Measurements from ENCODE around the gene GRID2. TPM values are rescaled to one million over a fixed set of nuclear protein-coding genes. Genes with fewer than 3 reads are reported as not detected.
"Not testable (repeated sequence)": the region's sequence is repeated elsewhere in the genome, so short reads cannot be mapped to it uniquely, and the experiment has no call there.

GRID2 gene
- polyA plus RNA-seq, 3 donors from 2014 or later = not detected

DNA sequence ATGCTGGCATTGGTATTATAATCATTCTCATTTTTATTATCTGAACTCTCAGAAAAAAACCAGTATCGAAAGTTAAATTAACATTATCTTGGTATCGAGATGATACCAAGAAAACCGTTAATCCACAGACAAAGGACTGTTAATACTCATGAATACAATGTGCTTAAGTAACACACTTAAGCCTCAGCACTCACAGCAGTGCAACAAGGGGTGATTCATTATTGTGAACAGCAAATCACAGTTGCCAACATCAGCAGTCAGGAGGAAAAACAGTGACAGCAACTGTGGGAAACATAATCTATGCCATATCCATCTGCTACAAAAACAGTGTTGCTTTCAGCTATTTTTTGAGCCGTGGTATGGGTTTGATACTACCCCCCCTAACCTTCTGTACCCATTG, 1313.8 kb downstream of the GRID2 start:
- no peak overlapping the region for H3K4me3 Mint-ChIP-seq
- no peak overlapping the region for H3K27ac Mint-ChIP-seq
- H3K9me3 Mint-ChIP-seq = peaks cover 2 to 38% (median 6%) of the 10 kb centered on the region in 6 donors
- H3K4me1 Mint-ChIP-seq = no peaks in the 10 kb centered on the region
- peaks cover 0 to 3% (median 0%) of the 10 kb centered on the region in 3 donors for H3K36me3 Mint-ChIP-seq
- H3K27me3 Mint-ChIP-seq (ENCODE audit: low read depth in 3 of 3) = peaks cover 0 to 1% (median 0%) of the 10 kb centered on the region in 3 donors
- DNase-seq = no peak

DNA sequence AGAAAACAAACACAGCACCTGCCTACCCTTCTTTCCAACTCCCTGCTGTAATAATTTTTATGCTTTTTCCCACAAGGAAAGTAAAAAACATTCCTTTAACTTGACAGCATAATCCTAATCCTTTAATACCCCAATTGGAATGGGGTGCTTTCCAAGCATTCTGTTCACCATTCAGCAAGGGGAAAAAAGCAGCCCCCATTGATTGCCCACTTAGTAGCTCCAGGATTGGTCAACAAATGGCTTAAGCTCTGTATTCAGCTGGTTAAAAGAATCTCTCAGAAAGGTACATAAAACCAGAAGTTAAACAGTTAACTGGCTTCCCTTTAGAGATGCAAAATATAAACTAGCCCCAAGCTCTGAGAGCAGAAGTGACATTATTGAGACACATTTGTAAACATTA, 1330.0 kb downstream of the GRID2 start:
- no peaks in the 10 kb centered on the region for H3K36me3 Mint-ChIP-seq
- H3K9me3 Mint-ChIP-seq = peaks cover 2 to 24% (median 13%) of the 10 kb centered on the region in 6 donors
- no peak for DNase-seq
- no peak overlapping the region for H3K4me3 Mint-ChIP-seq
- no peak overlapping the region for H3K27ac Mint-ChIP-seq
- peaks cover 0 to 4% (median 0%) of the 10 kb centered on the region in 3 donors for H3K27me3 Mint-ChIP-seq (ENCODE audit: low read depth in 3 of 3)
- H3K4me1 Mint-ChIP-seq = no peaks in the 10 kb centered on the region

DNA sequence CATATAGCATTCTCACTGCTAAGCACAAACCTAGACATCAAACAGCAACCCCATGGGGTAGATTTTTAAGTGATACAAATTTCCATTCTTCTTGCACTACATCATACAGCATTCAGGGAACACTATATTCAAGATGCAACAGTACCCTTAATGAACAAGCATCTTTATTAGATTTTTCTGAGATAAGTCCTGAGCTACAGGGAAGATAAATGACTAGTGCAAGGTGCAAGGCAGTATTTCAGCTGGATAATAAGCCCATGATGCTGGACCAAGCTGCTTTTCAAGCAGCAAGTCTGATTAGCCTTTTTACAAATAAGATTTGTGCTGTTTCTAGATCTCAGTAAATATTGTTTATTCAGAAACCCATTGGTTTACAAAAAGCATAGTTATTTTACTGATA, 1332.2 kb downstream of the GRID2 start:
- Mint-ChIP-seq H3K4me1 (no peaks in the 10 kb centered on the region), H3K9me3 (peaks cover 2 to 24% (median 13%) of the 10 kb centered on the region in 6 donors), H3K4me3 (no peak overlapping the region), H3K27ac (no peak overlapping the region), H3K27me3 (ENCODE audit: low read depth in 3 of 3) (peaks cover 0 to 4% (median 0%) of the 10 kb centered on the region in 3 donors), H3K36me3 (no peaks in the 10 kb centered on the region)
- no peak for DNase-seq

DNA sequence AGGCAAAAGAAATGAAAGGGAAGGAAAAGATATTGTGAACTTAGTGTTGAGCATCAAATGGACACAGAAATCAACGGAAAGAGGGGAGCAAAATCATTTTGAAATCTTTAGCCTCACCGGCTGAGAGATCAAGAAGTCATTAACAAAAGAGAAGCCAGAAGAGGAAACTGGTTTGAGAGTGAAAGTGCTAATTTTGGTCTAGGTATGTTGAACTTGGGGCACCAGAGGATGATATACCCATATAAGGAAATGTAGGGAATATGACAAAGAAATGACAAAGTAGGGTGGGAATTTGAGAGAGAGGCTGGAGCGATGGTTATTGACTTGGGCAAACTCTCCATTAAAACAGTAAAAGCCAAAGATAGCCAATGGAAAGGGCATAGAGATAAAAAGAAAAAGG, 1341.4 kb downstream of the GRID2 start:
- no peaks in the 10 kb centered on the region for H3K4me1 Mint-ChIP-seq
- no peaks in the 10 kb centered on the region for H3K36me3 Mint-ChIP-seq
- no peaks in the 10 kb centered on the region for H3K27me3 Mint-ChIP-seq (ENCODE audit: low read depth in 3 of 3)
- H3K4me3 Mint-ChIP-seq = no peak overlapping the region
- H3K27ac Mint-ChIP-seq = no peak overlapping the region
- no peak for DNase-seq
- peaks cover 0 to 7% (median 5%) of the 10 kb centered on the region in 6 donors for H3K9me3 Mint-ChIP-seq

DNA sequence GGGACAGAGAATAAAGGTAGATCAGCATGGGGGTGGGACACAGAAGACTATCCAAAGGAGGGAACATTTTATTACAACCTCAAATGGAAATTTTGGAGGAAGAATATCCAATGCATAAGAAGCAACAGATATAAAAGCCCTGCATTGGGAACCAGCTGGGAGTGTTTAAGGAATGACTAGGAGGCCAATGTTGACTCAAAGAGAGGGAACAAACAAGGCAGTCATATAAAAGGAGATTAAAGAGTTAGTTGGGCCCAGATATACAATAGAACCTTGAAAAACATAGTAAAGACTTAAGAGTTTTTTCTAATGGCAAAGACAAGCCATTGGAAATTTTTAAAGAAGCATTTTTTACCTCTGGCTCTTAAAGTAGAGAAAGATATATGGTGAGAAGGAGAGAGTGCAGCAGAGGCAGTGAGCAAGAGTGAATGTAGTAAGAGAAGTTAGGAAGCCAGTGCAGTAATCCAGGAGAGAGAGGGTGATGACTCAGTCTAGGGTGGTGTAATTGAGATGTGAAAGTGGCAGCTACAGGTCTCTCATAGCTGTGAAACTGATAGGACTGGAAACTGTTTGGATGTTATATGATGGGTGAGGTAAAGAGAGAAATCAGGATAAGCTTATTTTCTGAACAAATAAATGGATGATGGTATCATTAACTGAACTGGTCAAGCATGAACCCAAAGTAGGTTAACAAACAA, 1342.6 kb downstream of the GRID2 start:
- Mint-ChIP-seq H3K9me3 (peaks cover 0 to 7% (median 5%) of the 10 kb centered on the region in 6 donors), H3K36me3 (no peaks in the 10 kb centered on the region), H3K27me3 (ENCODE audit: low read depth in 3 of 3) (no peaks in the 10 kb centered on the region), H3K27ac (no peak overlapping the region), H3K4me1 (no peaks in the 10 kb centered on the region), H3K4me3 (no peak overlapping the region)
- no peak for DNase-seq

DNA sequence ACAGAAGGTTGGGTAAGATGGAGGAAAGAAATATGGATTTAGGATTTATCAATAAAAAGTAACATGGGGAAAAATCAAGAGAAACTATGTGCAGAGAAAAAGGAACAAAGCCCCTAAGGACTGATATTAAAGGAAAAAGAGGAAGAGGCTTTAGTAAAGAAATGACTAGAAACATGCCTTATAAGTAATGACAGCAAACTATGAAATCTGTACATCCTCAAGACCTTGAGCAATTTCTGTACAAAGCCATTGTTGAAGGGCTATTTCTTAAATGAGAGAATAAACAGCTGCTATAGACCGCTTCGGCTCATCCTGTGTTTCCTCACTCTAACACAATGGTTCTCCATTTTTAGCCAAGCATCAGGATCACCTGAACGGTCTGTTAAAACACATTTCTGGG, 1344.5 kb downstream of the GRID2 start:
- H3K4me3 Mint-ChIP-seq = no peak overlapping the region
- peaks cover 0 to 4% (median 0%) of the 10 kb centered on the region in 3 donors for H3K27me3 Mint-ChIP-seq (ENCODE audit: low read depth in 3 of 3)
- no peaks in the 10 kb centered on the region for H3K4me1 Mint-ChIP-seq
- DNase-seq = no peak
- H3K36me3 Mint-ChIP-seq = no peaks in the 10 kb centered on the region
- peaks cover under 1 to 13% (median 10%) of the 10 kb centered on the region in 6 donors for H3K9me3 Mint-ChIP-seq
- H3K27ac Mint-ChIP-seq = no peak overlapping the region

DNA sequence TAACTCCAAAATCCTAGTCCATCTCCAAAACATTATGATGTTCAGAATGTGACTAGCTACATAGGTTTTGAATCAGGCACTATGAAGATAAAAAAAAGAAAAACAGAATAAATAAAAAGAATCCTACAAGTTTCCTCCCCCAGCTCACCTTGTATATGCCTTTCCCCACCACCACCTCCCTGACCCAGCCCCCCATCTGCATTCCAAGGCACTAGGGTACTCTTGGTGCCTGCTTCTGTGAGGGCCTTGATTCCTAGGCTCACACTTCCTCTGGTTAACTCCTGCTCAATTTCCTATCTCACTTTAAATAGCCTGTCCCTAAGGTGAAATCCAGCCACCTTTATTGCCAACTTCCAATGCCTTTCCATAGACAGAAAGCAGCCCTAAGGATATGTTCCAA, 1346.1 kb downstream of the GRID2 start:
- Mint-ChIP-seq H3K27ac (no peak overlapping the region), H3K4me3 (no peak overlapping the region), H3K27me3 (ENCODE audit: low read depth in 3 of 3) (peaks cover 0 to 7% (median 0%) of the 10 kb centered on the region in 3 donors), H3K36me3 (no peaks in the 10 kb centered on the region), H3K9me3 (peaks cover 0 to 16% (median 10%) of the 10 kb centered on the region in 6 donors), H3K4me1 (no peaks in the 10 kb centered on the region)
- no peak for DNase-seq

DNA sequence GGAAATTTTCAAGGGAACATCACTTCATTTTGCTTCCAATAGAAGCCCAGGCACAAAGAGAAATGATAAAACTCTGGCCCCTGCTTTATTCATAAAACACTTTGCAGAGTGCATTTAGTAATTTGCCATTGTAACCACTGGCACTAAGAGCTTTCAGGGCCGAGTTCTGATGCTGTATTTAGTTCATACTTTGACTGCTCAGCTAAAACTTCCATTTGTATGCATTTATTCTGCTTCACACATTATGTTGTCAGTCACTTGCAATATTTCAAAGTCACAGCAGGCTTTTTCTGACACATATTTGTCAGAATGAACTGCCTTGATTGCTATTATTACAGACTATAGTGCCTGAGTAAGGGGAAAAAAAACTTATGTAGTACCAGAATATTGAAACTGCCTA, 1350.4 kb downstream of the GRID2 start:
- H3K27ac Mint-ChIP-seq = no peak overlapping the region
- peaks cover 0 to 7% (median 0%) of the 10 kb centered on the region in 3 donors for H3K27me3 Mint-ChIP-seq (ENCODE audit: low read depth in 3 of 3)
- no peaks in the 10 kb centered on the region for H3K4me1 Mint-ChIP-seq
- no peak for DNase-seq
- H3K9me3 Mint-ChIP-seq = peaks cover 5 to 11% (median 8%) of the 10 kb centered on the region in 6 donors
- H3K36me3 Mint-ChIP-seq = no peaks in the 10 kb centered on the region
- no peak overlapping the region for H3K4me3 Mint-ChIP-seq

DNA sequence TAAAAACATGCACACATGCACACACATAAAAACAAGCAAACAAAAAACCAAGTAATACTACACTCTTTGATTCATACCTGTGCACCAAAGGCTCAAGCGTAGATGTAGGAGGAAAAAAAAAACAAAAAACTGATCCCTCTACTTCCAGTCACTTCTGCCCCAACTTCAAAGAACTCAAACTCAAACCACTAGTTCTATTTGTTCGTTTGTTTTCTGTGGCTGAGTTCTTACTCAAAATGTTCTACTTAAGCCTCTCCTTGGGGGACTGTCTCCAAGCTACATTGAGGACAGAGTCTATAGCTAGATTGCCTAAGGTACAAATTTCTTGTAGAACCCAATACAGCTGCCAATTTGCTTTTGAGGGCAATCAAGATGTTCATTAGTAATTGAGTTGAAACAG, 1353.8 kb downstream of the GRID2 start:
- Mint-ChIP-seq H3K36me3 (no peaks in the 10 kb centered on the region), H3K9me3 (peaks cover 4 to 14% (median 9%) of the 10 kb centered on the region in 6 donors), H3K27ac (no peak overlapping the region), H3K27me3 (ENCODE audit: low read depth in 3 of 3) (peaks cover 0 to 10% (median 0%) of the 10 kb centered on the region in 3 donors), H3K4me3 (no peak overlapping the region), H3K4me1 (no peaks in the 10 kb centered on the region)
- DNase-seq = no peak

DNA sequence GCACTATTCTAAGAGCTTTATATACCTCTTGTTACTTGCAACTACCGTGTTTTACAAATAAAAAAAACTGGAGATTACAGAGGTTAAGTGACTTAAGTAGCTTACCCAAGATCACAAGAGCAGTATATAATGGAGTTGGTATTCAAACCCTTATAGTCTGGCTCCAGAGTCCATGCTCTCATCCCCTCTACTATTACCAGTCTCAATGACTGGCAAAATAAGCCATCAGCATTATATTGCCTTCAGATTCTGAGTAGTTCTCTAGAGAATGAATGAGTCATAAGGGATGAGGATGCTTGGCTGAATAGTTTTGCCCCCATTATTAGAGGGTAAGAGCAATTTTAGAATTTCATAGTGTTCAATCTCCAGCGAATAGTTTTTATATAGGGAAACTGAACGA, 1354.7 kb downstream of the GRID2 start:
- Mint-ChIP-seq H3K4me3 (no peak overlapping the region), H3K4me1 (no peaks in the 10 kb centered on the region), H3K27me3 (ENCODE audit: low read depth in 3 of 3) (peaks cover 0 to 4% (median 0%) of the 10 kb centered on the region in 3 donors), H3K36me3 (no peaks in the 10 kb centered on the region), H3K9me3 (peaks cover 6 to 12% (median 10%) of the 10 kb centered on the region in 6 donors), H3K27ac (no peak overlapping the region)
- no peak for DNase-seq

DNA sequence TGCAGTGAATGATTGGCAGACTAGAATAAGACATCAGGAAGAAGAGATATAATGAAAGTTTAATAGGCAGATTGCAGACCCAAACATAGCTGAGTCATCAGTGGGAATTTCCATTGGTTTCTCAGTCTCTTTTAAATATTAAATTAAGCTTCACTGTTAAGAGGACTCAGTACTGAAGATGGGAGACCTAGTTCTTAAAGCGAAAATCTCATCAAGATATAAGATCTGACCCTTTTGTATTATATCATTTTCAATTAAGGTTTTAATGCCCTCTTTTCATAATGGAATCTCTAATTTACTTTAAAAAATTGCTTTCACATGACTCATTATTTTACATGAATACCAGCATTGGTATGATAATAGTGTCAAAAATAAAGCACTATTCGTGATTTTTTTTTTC, 1355.9 kb downstream of the GRID2 start:
- peaks cover 7 to 17% (median 11%) of the 10 kb centered on the region in 6 donors for H3K9me3 Mint-ChIP-seq
- H3K36me3 Mint-ChIP-seq = no peaks in the 10 kb centered on the region
- no peak for DNase-seq
- no peak overlapping the region for H3K27ac Mint-ChIP-seq
- peaks cover 0 to 7% (median 0%) of the 10 kb centered on the region in 3 donors for H3K27me3 Mint-ChIP-seq (ENCODE audit: low read depth in 3 of 3)
- H3K4me1 Mint-ChIP-seq = no peaks in the 10 kb centered on the region
- H3K4me3 Mint-ChIP-seq = no peak overlapping the region

DNA sequence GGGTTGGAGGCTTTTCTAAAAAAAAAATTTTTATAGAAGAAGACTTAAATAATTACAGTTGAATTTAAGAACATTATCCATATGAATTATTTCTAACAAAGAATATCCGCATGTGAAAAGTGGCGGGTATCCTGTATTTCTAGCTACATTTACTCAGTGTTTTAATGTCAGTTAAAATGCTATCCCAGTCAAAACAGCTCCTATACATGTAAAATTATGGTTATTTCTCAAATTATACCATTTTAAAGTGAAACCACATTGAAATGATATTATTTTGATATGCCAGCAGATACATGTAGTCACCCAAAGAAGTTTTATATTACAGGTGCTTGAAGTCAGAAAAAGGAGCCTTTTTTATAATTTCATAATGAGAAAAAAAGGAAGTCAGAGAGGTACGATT, 1356.3 kb downstream of the GRID2 start:
- peaks cover 0 to 7% (median 0%) of the 10 kb centered on the region in 3 donors for H3K27me3 Mint-ChIP-seq (ENCODE audit: low read depth in 3 of 3)
- H3K9me3 Mint-ChIP-seq = peaks cover 7 to 17% (median 11%) of the 10 kb centered on the region in 6 donors
- no peaks in the 10 kb centered on the region for H3K4me1 Mint-ChIP-seq
- DNase-seq = no peak
- H3K27ac Mint-ChIP-seq = no peak overlapping the region
- H3K36me3 Mint-ChIP-seq = no peaks in the 10 kb centered on the region
- no peak overlapping the region for H3K4me3 Mint-ChIP-seq

DNA sequence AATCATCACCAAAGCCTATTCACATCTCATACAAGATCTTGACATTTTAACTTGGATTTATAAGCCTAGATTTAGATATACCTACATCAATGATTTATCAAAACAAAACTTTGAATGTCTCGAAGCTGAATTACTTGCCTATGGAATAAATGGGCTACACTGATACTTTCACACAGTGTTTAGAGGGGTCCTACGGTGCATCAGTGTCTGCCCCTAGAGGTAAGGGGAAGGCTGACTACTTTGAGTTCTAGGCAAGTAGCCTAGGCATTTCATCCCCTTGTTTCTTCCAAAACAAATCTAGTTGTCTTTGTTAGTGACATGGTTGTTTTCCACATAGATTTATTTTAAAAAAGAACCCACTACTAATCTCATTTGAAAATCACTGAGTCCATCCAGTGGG, 1366.7 kb downstream of the GRID2 start:
- Mint-ChIP-seq H3K36me3 (no peaks in the 10 kb centered on the region), H3K27me3 (ENCODE audit: low read depth in 3 of 3) (peaks cover 0 to 2% (median 0%) of the 10 kb centered on the region in 3 donors), H3K27ac (no peak overlapping the region), H3K4me1 (no peaks in the 10 kb centered on the region), H3K9me3 (peaks cover 1 to 32% (median 12%) of the 10 kb centered on the region in 6 donors), H3K4me3 (no peak overlapping the region)
- no peak for DNase-seq

DNA sequence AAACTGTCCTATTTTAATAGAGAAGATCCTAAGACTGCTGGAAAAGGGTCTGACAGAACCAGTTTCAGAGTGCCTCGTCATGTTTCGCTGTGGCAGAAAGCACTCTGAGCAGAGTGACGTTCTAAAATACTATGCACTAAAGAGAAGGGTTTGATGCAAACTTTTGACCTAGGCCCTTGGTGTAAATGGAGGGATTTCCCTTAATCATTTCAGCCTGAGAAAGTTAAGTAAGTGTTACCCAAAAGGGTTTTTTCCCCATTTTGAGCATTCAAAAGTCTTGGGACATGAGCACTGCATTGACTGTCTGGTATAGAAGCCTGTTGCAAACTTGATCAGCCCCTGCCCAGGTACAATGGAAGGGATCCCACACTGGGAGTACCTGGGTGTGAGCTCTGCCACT, 1367.3 kb downstream of the GRID2 start:
- peaks cover 0 to 2% (median 0%) of the 10 kb centered on the region in 3 donors for H3K27me3 Mint-ChIP-seq (ENCODE audit: low read depth in 3 of 3)
- no peak overlapping the region for H3K27ac Mint-ChIP-seq
- H3K9me3 Mint-ChIP-seq = peaks cover 1 to 35% (median 13%) of the 10 kb centered on the region in 6 donors
- H3K36me3 Mint-ChIP-seq = no peaks in the 10 kb centered on the region
- H3K4me1 Mint-ChIP-seq = no peaks in the 10 kb centered on the region
- no peak overlapping the region for H3K4me3 Mint-ChIP-seq
- DNase-seq = no peak

DNA sequence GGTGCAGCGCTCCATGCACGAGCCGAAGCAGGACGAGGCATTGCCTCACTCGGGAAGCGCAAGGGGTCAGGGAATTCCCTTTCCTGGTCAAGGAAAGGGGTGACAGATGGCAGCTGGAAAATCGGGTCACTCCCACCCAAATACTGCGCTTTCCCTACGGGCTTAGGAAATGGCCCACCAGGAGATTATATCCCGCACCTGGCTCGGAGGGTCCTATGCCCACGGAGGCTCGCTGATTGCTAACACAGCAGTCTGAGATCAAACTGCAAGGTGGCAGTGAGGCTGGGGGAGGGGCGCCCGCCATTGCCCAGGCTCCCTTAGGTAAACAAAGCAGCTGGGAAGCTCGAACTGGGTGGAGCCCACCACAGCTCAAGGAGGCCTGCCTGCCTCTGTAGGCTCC, 1373.2 kb downstream of the GRID2 start:
- not testable (repeated sequence) for H3K4me3 Mint-ChIP-seq; DNase-seq; H3K36me3 Mint-ChIP-seq; H3K27me3 Mint-ChIP-seq (ENCODE audit: low read depth in 3 of 3); H3K4me1 Mint-ChIP-seq; H3K27ac Mint-ChIP-seq
- peaks cover 0 to 23% (median 14%) of the 10 kb centered on the region in 6 donors for H3K9me3 Mint-ChIP-seq
